GM12872 (cell line): ENCODE results near the gene SYNGR2.

Experiments used
- CTCF ChIP-seq: IDR thresholded peaks from 3 replicates; pipeline ENCODE4 v1.5.1; 2011; ENCODE audit warnings: low read depth, mild to moderate bottlenecking, low read length, moderate library complexity; ENCODE audit not compliant: insufficient read depth

The SYNGR2 gene

GRCh38 chr17:78148286-78149016, 19.9 kb upstream of the SYNGR2 start:
- no peak for TF ChIP-seq CTCF

- TF ChIP-seq CTCF = no peak
Observed at GRCh38 chr17:78151514-78152008, 16.8 kb upstream of the SYNGR2 start.

GRCh38 chr17:78154903-78155811, 13.2 kb upstream of the SYNGR2 start:
- TF ChIP-seq CTCF = no peak

GRCh38 chr17:78159575-78160158, 8.7 kb upstream of the SYNGR2 start:
- no peak for TF ChIP-seq CTCF

- no peak for TF ChIP-seq CTCF
Observed at GRCh38 chr17:78163881-78164747, 4.3 kb upstream of the SYNGR2 start.

GRCh38 chr17:78164748-78165607, 3.4 kb upstream of the SYNGR2 start:
- no peak for TF ChIP-seq CTCF
